Forelimb muscle (tissue), 1 donor: ENCODE measurements around the gene EXOSC5. TPM values are rescaled to one million over a fixed set of nuclear protein-coding genes. Genes with fewer than 3 reads are reported as not detected.
"Not testable (repeated sequence)": the region's sequence is repeated elsewhere in the genome, so short reads cannot be mapped to it uniquely, and the experiment has no call there.

Experiments used
- DNase-seq: peaks from one replicate; pipeline ENCODE4 v3.0.0-alpha.2; 2013; ENCODE audit warnings: low read depth
- polyA plus RNA-seq: library from polyadenylated mRNA; unstranded; fragments of 120-200 nt; gene quantifications from one replicate; pipeline ENCODE4 v1.2.1, GENCODE V29; 2013; ENCODE audit not compliant: insufficient read length

The EXOSC5 gene
- polyA plus RNA-seq, 1 donor = 17.0 TPM

- DNase-seq = no peak
Observed at GRCh38 chr19:41426952-41427646, 29.9 kb upstream of the EXOSC5 start, which contains the start of gene B3GNT8. B3GNT8 (minus strand) TSS chr19:41427374; CDS start chr19:41426778, 596 bp downstream.

GRCh38 chr19:41426116-41426841 lies 29.1 kb upstream of the EXOSC5 start:
- DNase-seq = no peak

GRCh38 chr19:41425174-41426115 lies 28.3 kb upstream of the EXOSC5 start:
- no peak for DNase-seq

- no peak for DNase-seq
Observed at GRCh38 chr19:41424335-41425173, 27.4 kb upstream of the EXOSC5 start.

- DNase-seq = no peak
Observed at GRCh38 chr19:41422955-41423354, 25.8 kb upstream of the EXOSC5 start.

- no peak for DNase-seq
Observed at GRCh38 chr19:41422456-41422855, 25.3 kb upstream of the EXOSC5 start.

DNA sequence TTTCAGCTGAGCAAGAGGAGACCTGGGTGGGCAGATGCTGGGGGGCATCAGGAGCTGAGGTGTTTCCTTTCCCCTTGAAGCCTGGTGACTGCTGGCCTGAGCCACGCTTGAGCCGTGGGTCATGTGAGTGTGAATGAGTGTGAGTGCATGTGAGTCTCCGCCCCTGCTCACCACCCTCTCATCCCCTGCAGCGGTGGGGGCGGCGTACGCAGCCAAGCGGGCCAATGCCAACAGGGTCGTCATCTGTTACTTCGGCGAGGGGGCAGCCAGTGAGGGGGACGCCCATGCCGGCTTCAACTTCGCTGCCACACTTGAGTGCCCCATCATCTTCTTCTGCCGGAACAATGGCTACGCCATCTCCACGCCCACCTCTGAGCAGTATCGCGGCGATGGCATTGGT lies 24.8 kb upstream of the EXOSC5 start:
- no peak for DNase-seq

DNA sequence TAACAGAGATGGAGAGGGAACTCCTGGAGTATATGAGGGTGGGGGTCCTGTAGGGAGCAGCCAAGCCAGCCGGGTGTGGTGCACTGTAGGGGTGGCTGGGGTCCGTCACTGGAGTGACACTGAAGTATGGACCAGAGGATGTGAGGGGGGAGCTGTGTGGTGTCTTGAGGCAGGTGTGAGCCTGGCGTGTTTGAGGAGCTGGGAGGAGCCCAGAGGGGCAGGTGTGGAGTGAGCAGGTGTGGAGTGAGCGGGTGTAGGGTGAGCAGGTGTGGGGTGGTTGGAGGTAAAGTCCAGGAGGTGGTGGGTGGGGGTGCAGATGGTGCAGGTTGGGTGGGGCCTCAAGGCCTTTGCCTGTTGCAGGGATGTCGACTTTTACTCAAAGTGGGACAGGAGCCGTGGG lies 24.2 kb upstream of the EXOSC5 start:
- DNase-seq = no peak

GRCh38 chr19:41420101-41420880 lies 23.1 kb upstream of the EXOSC5 start:
- DNase-seq = no peak

DNA sequence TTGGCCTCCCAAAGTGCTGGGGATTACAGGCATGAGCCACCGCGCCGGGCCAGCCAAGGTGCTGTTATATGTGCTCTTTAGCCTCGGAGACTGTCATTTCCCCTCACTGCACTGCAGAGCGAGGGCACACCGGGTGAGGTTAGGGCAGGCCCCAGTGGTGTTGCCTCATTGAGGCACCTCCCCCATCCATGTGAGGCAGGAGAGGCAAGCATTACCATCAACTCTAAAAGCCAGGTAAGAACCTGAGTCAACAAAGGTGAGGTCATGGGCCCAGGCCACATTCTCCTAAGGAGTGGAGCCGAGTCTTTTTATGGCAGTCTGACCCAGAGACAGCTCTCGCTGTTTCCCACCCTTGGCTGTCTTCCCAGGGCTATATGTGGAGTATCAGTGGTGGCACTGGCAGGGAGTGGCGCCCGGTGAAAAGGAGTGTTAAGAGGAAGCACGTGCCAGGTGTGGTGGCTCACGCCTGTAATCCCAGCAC lies 19.1 kb upstream of the EXOSC5 start:
- no peak for DNase-seq

DNA sequence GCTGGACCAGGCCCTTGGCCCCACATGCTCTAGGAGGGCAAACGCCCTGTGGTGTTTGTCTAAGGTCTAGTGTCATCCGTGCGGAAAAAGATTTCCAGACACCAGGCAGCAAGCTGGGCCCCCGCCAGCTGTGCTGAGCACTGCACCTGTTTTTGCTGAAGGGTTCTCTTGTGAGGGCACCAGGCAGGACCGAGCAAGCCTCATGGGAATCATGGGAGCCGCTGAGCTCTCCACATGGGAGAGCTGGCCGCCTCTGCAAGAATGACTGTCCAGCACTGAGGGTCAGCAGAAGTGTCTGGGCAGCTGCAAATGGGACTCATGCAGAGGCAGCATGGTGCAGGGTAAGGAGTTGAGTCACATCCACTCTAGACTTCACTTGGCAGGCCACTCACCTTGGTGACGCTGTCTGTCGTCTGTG lies 18.0 kb upstream of the EXOSC5 start:
- DNase-seq = no peak

GRCh38 chr19:41414461-41414860 lies 17.3 kb upstream of the EXOSC5 start:
- no peak for DNase-seq

DNA sequence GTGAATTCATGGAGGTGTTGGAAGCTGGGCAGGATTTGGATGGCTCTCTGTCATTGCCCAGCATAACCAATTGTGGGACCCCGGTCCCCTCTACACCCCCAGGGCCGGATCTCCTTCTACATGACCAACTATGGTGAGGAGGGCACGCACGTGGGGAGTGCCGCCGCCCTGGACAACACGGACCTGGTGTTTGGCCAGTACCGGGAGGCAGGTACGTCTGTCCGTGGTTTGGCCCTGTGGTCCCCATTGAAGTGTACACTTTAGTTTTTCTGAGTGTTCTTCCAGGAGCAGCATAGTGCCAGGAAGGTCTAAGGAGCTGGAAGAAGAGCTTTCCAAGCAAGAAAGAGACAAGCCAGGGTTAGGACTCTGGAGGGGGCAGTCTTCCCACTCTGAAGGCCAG lies 16.8 kb upstream of the EXOSC5 start:
- no peak for DNase-seq

- DNase-seq = no peak
Observed at GRCh38 chr19:41412953-41413352, 15.8 kb upstream of the EXOSC5 start.

GRCh38 chr19:41411968-41412265 lies 14.8 kb upstream of the EXOSC5 start:
- DNase-seq = no peak

DNA sequence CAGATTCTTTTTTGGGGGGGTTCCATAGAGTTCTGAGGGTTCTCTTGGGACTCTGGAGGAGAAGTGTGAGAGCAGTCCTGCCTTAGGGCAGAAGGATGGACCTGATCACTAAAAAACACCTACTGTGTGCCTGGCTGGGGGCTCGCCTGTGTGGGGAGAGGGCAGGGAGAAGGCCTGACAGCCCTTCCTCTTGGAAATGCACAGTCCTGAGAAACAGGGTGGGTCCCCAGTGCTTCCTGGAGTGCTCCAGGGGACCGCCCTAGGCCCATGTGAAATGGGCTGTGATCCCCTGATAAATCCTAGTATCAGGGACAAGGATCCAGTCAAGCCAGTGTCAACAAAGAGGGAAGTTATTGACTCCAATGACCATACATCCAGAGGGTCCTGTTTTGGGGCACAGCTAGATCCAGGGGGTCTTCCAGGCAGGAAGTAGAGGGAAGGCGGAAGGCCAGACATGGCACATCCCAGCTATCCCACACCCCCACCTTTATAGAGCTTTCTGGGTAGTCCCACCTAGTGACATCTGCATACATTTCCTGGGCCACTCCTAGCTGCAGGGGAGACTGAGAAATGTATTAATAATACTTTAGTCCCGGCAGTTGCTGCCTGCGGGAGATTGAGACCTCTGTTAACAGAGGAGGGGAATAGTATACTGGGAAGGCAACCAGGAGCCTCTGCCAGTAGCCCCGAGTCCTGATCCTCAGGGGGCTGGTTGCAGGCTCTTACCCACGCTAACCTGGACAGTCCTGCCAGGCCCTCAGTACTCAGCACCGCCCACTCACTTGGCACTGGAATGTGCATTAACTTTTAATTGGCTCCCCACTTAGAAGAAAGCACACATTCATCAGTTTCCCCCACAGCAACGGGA lies 14.2 kb upstream of the EXOSC5 start:
- DNase-seq = no peak

- DNase-seq = no peak
Observed at GRCh38 chr19:41410336-41411054, 13.3 kb upstream of the EXOSC5 start.

DNA sequence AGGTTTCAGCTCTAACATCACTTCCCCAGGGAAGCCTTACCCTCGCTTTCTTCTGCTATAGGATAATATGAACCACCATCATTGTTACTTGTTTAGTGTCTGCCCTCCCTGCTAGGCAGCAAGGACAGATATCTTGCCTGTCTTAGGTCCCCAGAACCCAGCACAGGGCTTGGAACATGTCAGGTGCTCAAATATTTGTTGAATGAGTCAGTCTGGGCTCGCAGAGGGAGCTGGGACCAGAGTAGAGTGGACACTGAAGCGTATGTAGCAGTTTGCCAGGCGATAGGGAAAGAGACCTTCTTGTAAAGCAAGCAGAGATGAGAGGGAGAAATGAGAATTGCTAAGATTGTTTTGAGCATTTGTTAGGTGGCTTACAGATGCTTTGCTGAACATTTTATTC lies 12.1 kb upstream of the EXOSC5 start:
- DNase-seq = no peak

- DNase-seq = not testable (repeated sequence)
Observed at GRCh38 chr19:41408846-41409245, 11.7 kb upstream of the EXOSC5 start.
